Activated CD4-positive, alpha-beta T cell treated with anti-CD3 and anti-CD28 coated beads, Interleukin-10, Interleukin-2, amounts not matched to agents 100 ng/mL and 50 ng/mL, durations not matched to agents 16 hours and 8 hours (primary cell): ENCODE data around the gene KAT2B.
A peak's percentile ranks its signal among the peaks of the same experiment; 100 is the strongest.
"Not testable (repeated sequence)": the region's sequence is repeated elsewhere in the genome, so short reads cannot be mapped to it uniquely, and the experiment has no call there.

Experiments
- DNase-seq: peaks from one replicate; pipeline ENCODE4 v3.0.0-alpha.2; 2020

The KAT2B gene

DNA sequence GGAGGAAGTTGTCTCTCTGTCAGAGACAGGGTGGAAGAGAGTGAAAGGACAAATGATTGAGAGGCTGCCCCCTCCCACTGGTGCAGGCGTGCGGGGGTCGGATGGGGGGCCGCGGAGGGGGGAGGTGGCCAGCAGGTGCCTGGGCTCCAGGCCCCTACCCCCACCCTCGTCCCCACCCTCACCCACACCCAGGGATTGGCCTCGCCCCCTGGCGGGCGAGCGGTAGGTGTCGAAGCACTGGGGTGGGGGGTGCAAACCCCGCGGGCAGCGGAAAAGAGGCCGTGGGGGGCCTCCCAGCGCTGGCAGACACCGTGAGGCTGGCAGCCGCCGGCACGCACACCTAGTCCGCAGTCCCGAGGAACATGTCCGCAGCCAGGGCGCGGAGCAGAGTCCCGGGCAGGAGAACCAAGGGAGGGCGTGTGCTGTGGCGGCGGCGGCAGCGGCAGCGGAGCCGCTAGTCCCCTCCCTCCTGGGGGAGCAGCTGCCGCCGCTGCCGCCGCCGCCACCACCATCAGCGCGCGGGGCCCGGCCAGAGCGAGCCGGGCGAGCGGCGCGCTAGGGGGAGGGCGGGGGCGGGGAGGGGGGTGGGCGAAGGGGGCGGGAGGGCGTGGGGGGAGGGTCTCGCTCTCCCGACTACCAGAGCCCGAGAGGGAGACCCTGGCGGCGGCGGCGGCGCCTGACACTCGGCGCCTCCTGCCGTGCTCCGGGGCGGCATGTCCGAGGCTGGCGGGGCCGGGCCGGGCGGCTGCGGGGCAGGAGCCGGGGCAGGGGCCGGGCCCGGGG lies at the start of gene KAT2B:
Gene KAT2B (plus strand): TSS at position 682 of the 783 bp plus-strand sequence. CDS start 32 bp downstream, at position 714.
- peak; percentile 89 for DNase-seq

DNA sequence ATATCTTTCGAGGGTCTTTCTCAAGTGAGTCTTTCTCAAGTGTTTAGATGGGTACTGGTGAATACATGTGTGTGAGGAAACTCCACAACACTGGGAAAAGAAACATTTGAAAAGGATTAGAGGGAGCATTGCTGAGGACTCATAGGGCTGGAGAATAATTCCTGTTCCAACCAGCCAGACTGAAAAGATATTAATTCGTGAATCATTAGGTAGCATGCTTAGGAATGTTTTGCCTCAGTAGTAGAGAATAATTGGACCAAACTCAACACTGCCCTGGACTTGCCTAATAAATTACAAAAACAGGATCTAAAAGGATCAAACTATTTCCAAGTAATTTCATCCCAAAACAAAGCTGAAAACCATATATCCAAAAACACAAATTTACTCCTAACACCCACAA lies 45.5 kb upstream of the KAT2B start:
- DNase-seq: no peak

DNA sequence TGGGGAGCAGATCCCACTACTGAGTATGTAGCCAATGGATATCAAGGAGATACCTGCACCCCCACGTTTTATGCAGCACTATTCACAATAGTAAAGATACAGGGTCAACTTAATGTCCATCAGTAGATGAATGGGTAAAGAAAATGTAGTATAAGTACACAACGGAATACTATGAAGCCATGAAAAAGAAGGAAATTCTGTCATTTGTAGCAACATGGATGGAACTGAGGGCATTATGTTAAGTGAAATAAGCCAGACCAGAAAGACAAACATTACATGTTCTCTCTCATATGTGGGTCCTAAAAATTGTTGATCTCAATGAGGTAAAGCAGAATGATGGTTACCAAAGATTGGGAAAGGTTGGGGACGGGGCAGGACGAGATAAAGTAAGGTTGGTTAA lies 42.7 kb upstream of the KAT2B start:
- no peak for DNase-seq

DNA sequence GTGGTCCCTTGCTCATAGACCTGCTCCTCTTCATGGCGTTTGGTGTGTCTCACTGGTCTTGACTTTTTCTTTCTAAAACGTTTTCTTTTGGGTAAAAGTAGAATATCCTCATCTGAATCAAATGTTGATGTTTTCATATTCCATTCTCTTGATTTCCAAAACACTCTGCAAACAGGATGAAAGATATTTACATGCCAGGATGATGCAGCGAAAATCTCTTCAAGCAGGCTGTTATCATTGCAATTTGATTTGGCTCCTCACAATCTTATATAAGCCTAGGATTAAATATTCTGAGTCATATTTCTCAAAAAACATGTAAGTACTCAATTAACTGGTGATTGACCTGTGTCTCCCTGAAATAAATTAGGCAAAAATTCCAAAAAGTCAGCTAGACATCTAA lies 38.3 kb upstream of the KAT2B start:
- no peak for DNase-seq

DNA sequence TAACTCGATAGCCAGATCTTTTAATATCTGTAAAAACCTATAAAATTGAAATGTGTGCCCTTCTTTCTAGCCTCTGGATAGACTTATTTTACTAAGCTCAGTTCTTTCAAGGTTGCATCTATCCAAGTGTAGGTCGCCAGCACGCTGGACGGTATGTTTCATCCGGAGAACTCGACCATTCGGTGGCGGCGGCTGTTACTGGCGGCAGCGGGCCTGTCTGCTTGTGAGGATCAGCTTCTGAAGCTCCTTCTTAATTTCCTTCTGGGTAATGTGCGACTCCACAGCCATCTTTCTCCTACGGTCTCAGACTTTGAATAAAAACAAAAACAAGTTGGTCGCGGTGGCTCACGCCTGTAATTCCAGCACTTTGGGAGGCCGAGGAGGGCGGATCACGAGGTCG lies 32.3 kb upstream of the KAT2B start:
- DNase-seq: no peak

DNA sequence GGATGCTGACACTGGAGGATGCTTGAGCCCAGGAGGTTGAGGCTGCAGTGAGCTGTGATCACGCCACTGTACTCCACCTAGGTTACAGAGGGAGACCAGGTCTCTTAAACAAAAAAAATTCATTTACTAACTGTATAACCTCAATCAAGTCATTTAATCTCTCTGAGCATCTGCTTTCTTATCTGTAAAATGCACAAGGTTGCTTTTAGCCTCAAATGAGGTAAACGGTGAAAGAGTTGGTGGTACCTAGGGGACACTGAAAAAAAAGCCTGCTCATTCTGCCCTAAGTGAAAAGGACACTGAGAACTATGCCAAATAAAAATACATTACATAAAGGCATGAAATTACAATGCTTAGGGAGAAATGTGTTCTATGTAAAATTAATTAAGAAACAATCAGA lies 31.6 kb upstream of the KAT2B start:
- DNase-seq: no peak

DNA sequence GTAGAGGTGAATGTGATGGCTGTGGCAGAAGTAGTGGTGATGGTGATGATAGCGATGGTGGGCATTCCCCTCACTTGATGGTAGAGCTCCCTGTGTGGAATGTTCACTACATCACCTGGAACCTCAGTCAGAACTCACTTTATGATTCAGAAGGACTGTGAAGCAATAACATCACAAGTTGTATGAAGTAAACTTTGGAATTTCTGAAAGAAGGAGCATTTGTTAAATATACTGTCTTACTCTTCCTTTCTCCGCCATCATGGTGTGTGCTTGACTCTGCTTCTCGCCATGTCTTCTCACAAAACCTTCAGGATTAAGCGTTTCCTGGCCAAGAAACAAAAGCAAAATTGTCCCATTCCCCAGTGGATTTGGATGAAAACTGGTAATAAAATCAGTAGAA lies 28.1 kb upstream of the KAT2B start, which contains the start of gene PP2D1:
Gene PP2D1 (minus strand): TSS at position 101 of the 400 bp plus-strand sequence. CDS start 192 bp downstream, outside the sequence.
- no peak for DNase-seq

DNA sequence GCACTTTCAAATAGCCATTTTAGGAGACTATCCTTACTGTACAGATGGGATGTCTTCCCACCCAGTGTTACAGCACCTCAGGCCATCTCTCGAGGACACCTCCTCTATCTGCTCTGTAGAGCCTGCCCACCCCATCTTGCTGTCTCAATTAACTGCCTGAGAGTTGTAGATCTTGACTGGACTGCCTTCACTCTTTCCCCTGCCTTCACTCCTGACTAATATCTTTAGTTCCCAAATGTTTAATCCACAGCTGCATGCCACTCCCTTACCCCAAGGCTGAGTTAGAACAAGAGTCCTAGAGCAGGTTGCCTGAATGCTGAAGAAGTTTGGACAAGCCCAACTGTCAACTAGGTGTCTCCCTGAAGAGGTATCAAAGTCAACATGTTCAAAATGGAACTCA lies 26.9 kb upstream of the KAT2B start:
- peak; percentile 7 for DNase-seq

DNA sequence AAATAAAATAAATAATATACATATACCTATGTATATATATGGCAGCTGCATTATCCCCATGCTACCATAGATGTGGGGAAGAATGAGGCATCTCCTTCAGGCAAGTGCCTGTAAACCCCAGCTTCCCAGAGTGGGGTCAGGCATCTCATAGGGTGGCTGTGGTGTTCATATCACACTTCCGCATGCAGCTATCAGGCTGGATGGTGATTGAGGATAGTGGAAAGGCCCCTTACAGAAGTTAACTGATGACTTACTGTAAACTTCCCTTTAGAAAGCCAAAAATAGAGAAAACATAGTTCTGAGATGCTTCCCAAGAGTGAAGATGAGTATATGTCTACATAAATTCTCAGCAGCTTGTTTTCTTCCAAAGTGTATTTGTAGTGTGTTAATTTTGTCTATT lies 24.7 kb upstream of the KAT2B start:
- DNase-seq: no peak

DNA sequence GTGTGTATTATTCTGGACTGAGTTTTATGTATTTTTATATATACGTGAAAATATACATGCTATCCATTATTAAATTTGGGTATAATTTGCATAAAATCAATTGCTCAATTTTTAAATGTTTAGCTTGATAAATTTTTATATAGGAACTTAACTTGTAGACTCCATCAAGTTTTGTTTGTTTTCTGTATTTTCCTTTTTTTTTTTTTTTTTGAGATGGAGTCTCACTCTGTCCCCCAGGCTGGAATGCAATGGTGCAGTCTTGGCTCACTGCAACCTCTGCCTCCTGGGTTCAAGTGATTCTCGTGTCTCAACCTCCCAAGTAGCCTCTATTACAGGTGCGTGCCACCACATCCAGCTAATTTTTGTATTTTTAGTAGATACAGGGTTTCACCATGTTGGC lies 24.2 kb upstream of the KAT2B start:
- not testable (repeated sequence) for DNase-seq

DNA sequence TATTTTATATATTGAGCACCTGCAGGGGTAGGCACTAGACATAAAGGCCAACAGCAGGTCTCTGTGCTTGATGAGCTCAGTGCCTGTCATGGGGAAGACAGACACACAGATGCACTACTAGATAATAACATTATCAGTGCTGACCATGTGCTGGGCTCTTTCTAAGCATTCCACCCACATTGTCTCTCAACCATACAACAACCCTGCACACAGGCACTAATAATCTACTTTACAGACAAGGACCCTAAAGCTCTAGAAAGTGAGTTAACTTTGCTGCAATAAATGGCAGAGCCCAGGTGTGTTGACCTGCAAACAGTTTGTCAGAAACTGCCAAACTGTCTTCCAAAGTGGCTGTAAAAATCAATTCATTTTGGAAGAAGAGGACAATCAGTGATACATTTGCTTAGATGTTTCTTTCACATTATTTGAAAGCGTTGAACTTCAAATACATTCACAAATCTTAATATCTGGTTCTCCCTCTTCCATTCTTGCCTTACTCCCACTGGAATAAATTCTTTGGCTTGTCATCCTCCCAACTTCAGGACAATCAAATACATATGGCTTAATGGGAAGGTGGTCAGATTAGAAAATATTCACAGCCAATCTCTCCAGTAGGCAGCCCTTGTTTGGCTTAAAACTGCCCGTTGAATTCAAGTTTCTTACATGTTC lies 17.2 kb upstream of the KAT2B start:
- no peak for DNase-seq

DNA sequence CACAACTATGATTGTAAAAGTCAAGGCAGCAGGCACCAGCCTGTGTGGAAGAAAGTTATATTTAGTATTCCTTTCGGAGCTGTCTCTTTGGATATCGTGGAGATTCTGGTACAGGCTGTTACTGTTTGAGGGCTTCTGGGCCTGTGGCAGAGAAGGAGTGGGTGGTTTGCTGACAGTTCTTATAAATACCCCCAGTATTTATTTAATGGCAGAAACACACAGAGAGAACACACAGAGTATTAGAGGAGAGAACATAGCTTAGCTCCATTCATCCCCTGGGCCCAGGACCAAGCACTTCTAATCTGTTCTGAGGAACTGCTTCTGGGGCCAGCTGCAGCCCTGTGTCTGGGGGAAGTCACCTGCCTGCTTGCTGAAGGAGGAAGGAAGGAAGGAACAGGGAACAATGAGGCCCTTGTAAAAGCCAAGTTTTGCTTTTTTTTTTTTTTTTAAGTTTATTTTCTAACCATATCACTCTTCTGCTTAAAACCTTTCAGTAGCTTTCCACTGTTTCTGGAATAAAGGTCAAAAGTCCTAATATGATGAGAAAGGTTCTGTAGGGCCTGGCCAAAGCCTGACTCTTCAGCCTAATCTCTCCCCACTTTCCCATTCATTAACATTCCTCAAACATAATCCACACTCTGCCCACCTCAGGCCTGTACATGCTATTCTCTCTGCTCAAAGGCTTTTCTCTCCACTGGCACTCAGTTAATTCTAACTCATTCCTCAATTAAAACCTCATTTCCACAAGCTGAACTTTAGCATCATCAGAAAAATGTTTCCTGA lies 16.4 kb upstream of the KAT2B start:
- no peak for DNase-seq

DNA sequence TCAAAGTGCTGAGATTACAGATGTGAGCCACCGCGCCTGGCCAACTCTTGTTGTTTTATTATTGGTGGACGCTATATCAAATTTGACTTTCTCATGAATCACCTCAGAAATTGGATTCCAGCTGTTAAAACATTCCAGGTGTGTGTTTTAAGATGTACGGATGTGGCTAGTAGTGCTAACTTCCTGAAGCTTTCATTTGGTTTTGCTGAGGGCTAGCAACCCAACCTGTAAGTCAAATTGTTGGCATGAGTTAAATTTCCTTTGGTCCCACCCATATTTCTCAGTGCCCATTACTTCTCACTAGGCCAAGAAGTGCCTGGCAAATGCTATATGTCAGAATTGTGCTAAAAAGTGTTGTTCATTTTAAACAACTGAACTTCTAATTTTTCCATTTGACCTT lies 13.1 kb upstream of the KAT2B start:
- DNase-seq: no peak

DNA sequence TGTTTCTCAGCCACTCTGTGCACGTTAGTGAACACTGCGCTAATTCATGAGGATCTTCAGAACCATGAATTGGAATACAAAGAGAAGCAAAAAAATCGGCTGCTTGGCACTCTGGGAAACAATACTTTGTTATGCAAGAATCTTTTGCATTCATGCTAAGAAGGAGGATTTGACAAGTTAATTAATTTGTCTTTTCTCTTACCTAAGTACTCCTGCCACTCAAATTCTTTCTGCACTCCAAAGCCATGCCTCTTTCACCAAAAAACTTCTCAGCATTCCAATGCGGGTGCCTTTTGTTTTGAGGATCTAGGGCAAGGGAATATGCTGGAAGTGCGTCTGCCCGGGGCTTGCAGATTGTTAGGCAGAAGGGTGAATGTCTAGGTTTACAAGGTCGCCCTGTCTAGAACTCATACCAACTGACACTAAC lies 11.3 kb upstream of the KAT2B start:
- no peak for DNase-seq

DNA sequence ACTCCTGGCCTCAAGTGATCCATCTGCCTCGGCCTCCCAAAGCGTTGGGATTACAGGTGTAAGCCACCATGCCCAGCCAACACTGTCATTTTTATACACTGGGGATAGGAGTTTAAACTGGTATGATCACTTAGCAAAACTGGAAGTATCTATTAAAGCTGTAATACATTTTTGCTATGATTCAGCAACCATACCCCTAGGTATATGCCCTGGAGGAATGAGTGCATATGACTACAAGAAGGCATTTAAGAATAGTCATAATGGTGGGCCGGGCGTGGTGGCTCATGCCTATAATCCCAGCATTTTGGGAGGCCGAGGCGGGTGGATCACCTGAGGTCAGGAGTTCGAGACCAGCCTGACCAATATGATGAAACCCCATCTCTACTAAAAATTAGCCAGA lies 8.3 kb upstream of the KAT2B start:
- not testable (repeated sequence) for DNase-seq

DNA sequence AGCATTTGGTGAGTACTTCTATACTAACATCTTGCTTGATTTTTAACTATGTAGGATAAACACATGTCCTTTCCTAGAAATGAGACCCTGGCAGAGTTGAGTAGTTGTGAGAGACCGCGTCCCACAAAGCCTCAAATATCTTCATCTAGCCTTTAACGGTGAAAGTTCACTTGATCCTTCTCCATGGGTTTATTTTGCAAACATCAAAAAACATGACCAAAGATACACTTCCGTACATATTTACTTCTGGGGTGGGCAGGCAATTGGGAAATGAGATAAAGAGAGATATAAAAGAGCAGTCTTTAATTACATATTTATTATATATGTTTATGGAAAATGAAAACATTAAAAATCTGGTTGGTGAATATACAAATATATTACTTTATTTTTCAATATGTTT lies 5.2 kb upstream of the KAT2B start:
- no peak for DNase-seq

DNA sequence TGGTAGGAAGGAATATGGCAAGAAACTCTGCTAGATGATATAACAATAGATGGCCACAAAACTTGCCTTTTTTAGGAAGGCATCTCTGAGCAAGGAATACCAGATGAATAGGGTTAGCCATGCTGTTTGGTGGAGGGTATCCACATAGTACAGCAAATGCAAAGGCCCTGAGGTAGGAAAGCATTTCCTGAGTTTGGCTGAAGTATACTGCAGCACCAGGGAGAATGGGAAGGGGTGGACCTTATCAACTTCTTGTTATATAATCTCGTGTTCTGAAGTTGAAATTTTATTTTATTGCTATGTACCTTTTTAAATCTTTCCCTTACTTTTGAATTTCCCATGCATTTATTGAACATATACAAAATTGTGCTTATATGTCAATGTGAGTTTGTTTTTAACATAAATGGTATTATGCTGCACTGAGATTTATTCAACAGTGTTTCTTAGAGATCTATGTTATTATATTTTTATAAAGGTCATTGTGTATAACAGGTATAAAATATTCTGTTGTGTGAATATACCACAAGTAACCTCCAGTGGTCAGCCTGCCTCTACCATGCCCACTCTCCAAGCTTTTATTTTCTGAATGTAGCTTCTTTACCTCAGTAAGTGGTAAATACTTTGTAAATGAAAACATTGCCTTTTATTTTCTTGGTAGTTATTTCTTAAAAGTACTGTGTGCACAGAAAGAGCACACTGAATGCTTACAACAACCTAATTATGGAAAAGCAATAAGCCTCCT lies 2.8 kb upstream of the KAT2B start:
- DNase-seq: no peak

DNA sequence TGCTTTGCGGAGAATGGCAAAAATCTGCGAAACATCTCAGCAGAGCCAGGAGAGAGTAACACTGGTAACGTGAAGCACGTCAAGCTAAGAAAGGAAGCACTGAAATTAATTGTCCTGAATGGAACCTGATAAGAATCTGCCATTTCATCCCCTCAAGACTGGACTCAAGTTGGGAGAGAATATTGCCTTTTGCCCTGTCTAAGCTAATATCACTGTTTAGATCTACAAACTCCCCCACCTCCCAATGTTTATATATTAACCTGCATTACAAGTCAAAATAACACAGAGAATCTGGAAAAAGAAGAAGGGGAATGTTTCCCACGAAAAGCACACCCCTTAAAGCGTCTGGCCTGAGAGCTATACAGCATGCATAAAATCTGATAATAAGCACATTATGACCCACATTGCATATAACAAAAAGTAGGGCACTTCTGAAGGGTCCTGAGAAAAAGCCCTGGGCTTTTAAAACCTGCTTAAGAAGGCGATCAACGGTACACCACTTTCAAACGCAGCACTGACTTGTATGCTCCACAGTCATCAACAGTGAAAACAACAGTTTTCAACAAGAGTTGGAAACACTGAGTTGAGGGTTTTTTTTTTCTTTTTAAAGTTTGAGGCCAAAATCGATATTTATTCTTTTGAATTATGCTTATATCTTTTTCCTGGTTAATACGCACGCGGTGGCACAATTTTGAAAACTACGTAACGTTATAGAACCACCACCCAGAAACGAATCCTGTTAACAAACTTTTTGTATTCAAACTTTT lies 1.4 kb upstream of the KAT2B start:
- DNase-seq: no peak

DNA sequence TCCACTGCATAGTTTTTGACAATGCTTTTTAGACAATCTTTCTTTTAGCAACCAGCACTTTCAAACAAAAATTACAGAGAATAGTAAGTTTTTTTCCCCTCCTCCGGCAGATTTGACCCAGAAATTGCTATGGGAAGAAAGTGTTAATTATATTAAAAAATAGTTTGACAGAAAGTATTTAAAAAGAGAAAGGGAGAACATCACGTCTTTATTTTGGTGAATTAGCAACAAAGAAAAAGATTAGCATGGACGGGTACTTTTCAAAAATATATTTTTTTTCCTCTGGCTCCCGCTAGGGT lies 831 bp upstream of the KAT2B start:
- no peak for DNase-seq

DNA sequence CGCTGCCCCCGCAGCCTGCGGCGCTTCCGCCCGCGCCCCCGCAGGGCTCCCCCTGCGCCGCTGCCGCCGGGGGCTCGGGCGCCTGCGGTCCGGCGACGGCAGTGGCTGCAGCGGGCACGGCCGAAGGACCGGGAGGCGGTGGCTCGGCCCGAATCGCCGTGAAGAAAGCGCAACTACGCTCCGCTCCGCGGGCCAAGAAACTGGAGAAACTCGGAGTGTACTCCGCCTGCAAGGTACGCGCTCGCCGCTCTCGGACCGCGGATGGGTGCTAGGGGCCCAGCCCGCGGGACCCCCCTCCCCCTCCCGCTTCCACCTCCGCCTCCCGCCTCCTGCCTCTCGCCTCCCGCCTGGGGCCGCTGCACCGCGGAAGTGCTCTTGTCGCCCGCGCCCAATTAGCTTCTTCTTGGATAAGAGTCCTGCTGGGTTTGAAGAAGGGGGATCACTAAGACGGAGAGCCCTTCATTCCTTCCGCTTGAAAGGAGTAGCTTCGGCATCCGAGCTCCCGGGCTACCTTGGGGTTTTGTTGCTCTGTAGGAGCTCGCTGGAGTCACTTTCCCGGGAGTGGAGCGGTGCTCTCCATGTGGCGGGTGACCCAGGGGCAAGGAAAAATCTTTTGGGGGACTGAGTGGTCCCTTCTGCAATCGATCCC lies 426 bp downstream of the KAT2B start:
- DNase-seq: peak; percentile 83

DNA sequence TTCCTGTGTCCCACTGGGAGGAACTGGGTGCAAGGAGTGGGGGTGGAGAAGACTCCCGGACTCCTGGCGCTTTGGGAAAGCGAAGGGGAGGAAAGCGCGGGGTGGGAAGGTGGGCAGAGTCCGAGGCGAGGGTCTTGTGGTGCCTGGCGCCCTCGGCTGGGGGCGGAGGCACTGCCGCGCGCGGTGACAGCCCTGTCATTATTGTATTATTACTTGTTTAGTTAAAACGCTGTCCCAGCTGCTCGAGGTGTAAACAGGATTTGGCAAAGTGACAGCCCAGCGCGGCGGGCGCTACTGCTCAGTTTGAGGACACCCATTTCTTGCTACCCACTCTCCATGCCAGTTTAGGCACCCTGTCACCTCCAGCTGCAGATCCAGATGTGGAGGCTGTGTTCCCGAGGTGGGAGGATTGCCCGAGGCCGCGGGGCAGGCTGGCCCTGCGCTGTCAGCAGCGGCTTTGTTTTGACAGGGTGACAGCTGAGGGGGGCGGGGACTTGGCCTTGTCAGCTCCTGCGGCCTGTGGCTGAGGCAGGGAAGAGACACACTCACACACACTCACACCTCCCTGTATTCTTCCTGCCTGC lies 1.0 kb downstream of the KAT2B start:
- DNase-seq: peak; percentile 88
